C4-2B (cell line): Measurements from ENCODE around the gene THRAP3.

Experiments used
- H3K27ac ChIP-seq: fragments of 450-650 bp; 2 replicates; pipeline ENCODE4 v1.5.1; 2017
- CTCF ChIP-seq: fragments of 450-650 bp; conservative IDR thresholded peaks from 2 replicates; pipeline ENCODE4 v1.5.1; 2017; ENCODE audit warnings: mild to moderate bottlenecking
- ZFX ChIP-seq: fragments of 450-650 bp; IDR thresholded peaks from 2 replicates; pipeline ENCODE4 v1.6.1; 2017

THRAP3 gene

GRCh38 chr1:36345353-36345752, 121.1 kb downstream of the THRAP3 start:
- TF ChIP-seq ZFX (no peak), CTCF (no peak)
- H3K27ac ChIP-seq = no peak overlapping the region

GRCh38 chr1:36346741-36347370, 122.6 kb downstream of the THRAP3 start:
- no peak overlapping the region for H3K27ac ChIP-seq
- TF ChIP-seq CTCF = no peak
- no peak for TF ChIP-seq ZFX

DNA sequence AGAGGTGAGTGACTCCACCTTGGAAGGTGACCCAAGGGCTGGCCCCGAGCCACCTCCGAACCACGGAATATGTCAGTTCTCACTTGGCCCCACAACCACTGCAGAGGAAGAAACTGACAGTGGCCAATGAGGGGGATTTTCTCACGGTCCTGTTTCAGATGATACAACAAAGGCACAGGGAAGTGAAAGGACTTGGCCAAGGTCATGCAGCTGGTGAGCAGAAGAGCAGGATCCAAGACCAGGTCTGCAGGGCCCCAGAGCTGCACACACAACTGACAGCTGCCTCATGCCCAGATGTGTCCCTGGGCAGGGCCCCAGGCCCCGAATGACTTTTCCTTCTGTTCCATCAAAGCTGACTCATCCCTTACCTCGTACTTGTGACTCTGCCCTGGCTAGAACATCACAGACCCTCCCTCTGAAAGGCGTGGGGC, 125.0 kb downstream of the THRAP3 start:
- TF ChIP-seq ZFX = no peak
- no peak for TF ChIP-seq CTCF
- H3K27ac ChIP-seq = no peak overlapping the region

- TF ChIP-seq ZFX = no peak
- no peak for TF ChIP-seq CTCF
- H3K27ac ChIP-seq = no peak overlapping the region
Observed at GRCh38 chr1:36349839-36350238, 125.6 kb downstream of the THRAP3 start.

DNA sequence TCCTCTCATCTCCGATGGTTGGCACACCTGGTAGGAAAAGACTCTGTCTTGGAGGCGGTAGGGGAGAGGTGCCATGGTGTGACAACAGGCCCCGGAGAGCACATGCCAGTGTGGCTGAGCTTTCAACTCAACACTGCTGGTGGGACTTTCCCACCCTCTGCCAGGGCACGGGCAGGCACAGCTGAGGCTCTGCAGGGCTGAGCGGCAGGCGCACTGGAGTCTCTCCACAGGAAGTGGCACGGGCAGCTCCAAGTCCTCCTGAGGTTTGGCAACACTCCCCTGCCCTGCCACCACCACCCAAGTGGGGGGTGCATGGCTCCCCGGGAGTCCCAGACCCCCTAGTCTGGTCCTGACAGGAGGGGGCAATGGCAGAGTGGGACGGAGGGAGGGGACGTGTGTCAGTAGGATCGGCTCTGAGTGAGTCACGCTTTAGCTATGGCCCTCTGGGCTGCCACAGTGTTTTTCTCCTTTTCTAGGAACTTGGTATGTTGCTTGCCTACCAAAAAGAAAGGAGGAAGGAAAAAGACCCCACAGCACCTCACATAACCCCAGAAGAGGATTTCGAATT, 126.5 kb downstream of the THRAP3 start:
- TF ChIP-seq ZFX (no peak), CTCF (no peak)
- no peak overlapping the region for H3K27ac ChIP-seq

GRCh38 chr1:36351227-36351977, 127.2 kb downstream of the THRAP3 start:
- no peak for TF ChIP-seq ZFX
- TF ChIP-seq CTCF = no peak

More at GRCh38 chr1:36351227-36351977, 127.2 kb downstream of the THRAP3 start:
- no peak overlapping the region for H3K27ac ChIP-seq
